SU-DHL-6 (cell line): ENCODE results near the gene SLC6A4.

Experiments
- H2AFZ ChIP-seq: fragments of 200-600 bp; sonication (generic); 2 replicates; pipeline ENCODE4 v1.6.1; 2014; ENCODE audit warnings: low read depth, mild to moderate bottlenecking, moderate library complexity, mixed read lengths, antibody characterized with exemption, low read length; ENCODE audit not compliant: severe bottlenecking
- H3F3A ChIP-seq: fragments of 200-600 bp; shearing (Covaris generic); 2 replicates; pipeline ENCODE4 v1.6.0; 2016; ENCODE audit warnings: antibody characterized with exemption, mild to moderate bottlenecking; ENCODE audit not compliant: insufficient read depth
- H3K27ac ChIP-seq: fragments of 200-600 bp; sonication (generic); 2 replicates; pipeline ENCODE4 v1.5.1; 2016; ENCODE audit warnings: low read depth, mild to moderate bottlenecking, low read length, moderate library complexity, mixed read lengths
- H3K27me3 ChIP-seq: fragments of 200-600 bp; sonication (generic), shearing (Covaris generic); 2 replicates; pipeline ENCODE4 v1.6.0; 2014; ENCODE audit warnings: mild to moderate bottlenecking, low read length
- H3K36me3 ChIP-seq: fragments of 200-600 bp; sonication (generic); 2 replicates; pipeline ENCODE4 v1.6.1; 2014; ENCODE audit warnings: mild to moderate bottlenecking, low read length, mixed read lengths
- H3K4me2 ChIP-seq: fragments of 300-600, 200-600 bp; shearing (Covaris generic), sonication (generic); 2 replicates; pipeline ENCODE4 v1.6.0; 2014; ENCODE audit warnings: low read length, low read depth, mild to moderate bottlenecking; ENCODE audit not compliant: poor library complexity, severe bottlenecking
- H3K4me3 ChIP-seq: fragments of 200-600 bp; sonication (generic); 2 replicates; pipeline ENCODE4 v1.5.1; 2014; ENCODE audit warnings: antibody characterized with exemption, low read length, mild to moderate bottlenecking, mixed read lengths; ENCODE audit not compliant: insufficient read depth, poor library complexity, severe bottlenecking
- H3K79me2 ChIP-seq: fragments of 200-600 bp; sonication (generic); 2 replicates; pipeline ENCODE4 v1.6.1; 2014; ENCODE audit warnings: mild to moderate bottlenecking, low read length, moderate library complexity; ENCODE audit not compliant: insufficient read depth
- H3K9ac ChIP-seq: fragments of 200-600 bp; sonication (generic); 2 replicates; pipeline ENCODE4 v1.7.0; 2014; ENCODE audit warnings: mild to moderate bottlenecking, low read length
- H3K9me2 ChIP-seq: fragments of 200-600 bp; sonication (generic); replicated peaks from 2 replicates; pipeline ENCODE4 v1.6.1; 2014; ENCODE audit warnings: low read length; ENCODE audit not compliant: insufficient read depth
- H3K9me3 ChIP-seq: fragments of 200-600 bp; sonication (generic); 2 replicates; pipeline ENCODE4 v1.6.1; 2014; ENCODE audit warnings: low read length, mixed read lengths; ENCODE audit not compliant: insufficient read depth
- H4K20me1 ChIP-seq: fragments of 200-600 bp; sonication (generic); 2 replicates; pipeline ENCODE4 v1.6.1; 2014; ENCODE audit warnings: low read depth, mild to moderate bottlenecking, antibody characterized with exemption, low read length, moderate library complexity, mixed read lengths
- CTCF ChIP-seq: fragments of 200-600 bp; sonication (generic); IDR thresholded peaks from one replicate; pipeline ENCODE4 v1.5.1; 2017; ENCODE audit warnings: antibody characterized with exemption, mild to moderate bottlenecking, low read length, moderate library complexity; ENCODE audit not compliant: insufficient read depth, poor library complexity, severe bottlenecking
- EZH2phosphoT487 ChIP-seq: fragments of 200-600 bp; sonication (generic), shearing (Covaris generic); conservative IDR thresholded peaks from 2 replicates; pipeline ENCODE4 v1.6.1; 2018; ENCODE audit warnings: mild to moderate bottlenecking, antibody characterized with exemption, low read length, moderate library complexity, mixed read lengths

SLC6A4 gene

GRCh38 chr17:30248786-30249185, 13.3 kb upstream of the SLC6A4 start:
- Histone ChIP-seq H3K4me3 (no peak overlapping the region), H3K9me3 (no peaks in the 10 kb centered on the region), H3K4me2 (no peak overlapping the region), H3K9me2 (no peaks in the 10 kb centered on the region), H4K20me1 (no peaks in the 10 kb centered on the region), H3F3A (peaks cover 11% of the 10 kb centered on the region; the same call in 1 of the 2 replicates), H3K36me3 (peaks cover 14% of the 10 kb centered on the region; the same call in 1 of the 2 replicates), H3K27ac (no peak overlapping the region), H3K79me2 (no peaks in the 10 kb centered on the region), H3K9ac (no peak overlapping the region), H3K27me3 (no peaks in the 10 kb centered on the region), H2AFZ (no peak overlapping the region)
- TF ChIP-seq EZH2phosphoT487, result no peak
- TF ChIP-seq CTCF, result no peak

GRCh38 chr17:30246460-30246859, 11.0 kb upstream of the SLC6A4 start:
- H3F3A ChIP-seq, result peaks cover 11% of the 10 kb centered on the region; the same call in 1 of the 2 replicates
- no peaks in the 10 kb centered on the region for H4K20me1 ChIP-seq
- no peak overlapping the region for H3K9ac ChIP-seq
- no peak overlapping the region for H2AFZ ChIP-seq
- H3K9me3 ChIP-seq, result no peaks in the 10 kb centered on the region
- H3K9me2 ChIP-seq, result no peaks in the 10 kb centered on the region
- H3K27ac ChIP-seq, result no peak overlapping the region
- no peak overlapping the region for H3K4me2 ChIP-seq
- H3K4me3 ChIP-seq, result no peak overlapping the region
- H3K79me2 ChIP-seq, result no peaks in the 10 kb centered on the region
- peaks cover 11% of the 10 kb centered on the region; the same call in 1 of the 2 replicates for H3K36me3 ChIP-seq
- TF ChIP-seq CTCF, result no peak
- TF ChIP-seq EZH2phosphoT487, result no peak
- H3K27me3 ChIP-seq, result no peaks in the 10 kb centered on the region

DNA sequence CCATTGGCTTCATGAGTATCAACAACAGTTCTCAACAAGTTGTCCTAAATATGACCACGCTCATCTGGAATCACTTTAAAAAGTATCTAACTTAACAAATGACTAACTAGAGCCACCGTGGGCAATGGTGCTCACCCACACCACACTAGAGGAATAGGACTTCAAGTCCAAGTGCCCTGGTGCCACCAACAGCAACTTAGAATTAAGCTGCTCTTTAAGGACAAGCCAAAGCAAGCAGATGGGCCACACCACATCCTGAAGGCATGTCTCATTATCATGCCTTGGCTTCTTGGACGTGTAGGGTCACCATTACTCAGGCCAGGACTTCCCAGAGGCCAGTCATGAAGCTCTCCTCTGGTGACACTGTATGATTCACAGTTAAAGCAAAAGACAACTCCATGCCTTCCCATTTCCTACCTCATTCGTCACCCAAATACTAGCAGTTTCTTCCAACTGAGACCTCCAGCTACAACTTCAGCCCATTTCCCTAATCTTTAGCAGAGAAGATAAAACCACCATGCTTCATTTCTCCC, 9.4 kb upstream of the SLC6A4 start:
- Histone ChIP-seq H3K4me2 (no peak overlapping the region), H2AFZ (no peak overlapping the region), H3K4me3 (no peak overlapping the region), H3K27me3 (no peaks in the 10 kb centered on the region), H3K9ac (no peak overlapping the region), H3K36me3 (peaks cover 11% of the 10 kb centered on the region; the same call in 1 of the 2 replicates), H3K9me2 (no peaks in the 10 kb centered on the region), H3K79me2 (no peaks in the 10 kb centered on the region), H3K27ac (no peak overlapping the region), H3F3A (peaks cover 11% of the 10 kb centered on the region; the same call in 1 of the 2 replicates), H4K20me1 (no peaks in the 10 kb centered on the region), H3K9me3 (no peaks in the 10 kb centered on the region)
- no peak for TF ChIP-seq CTCF
